H1 (cell line): ENCODE measurements around the gene GTF2A1L.

Experiments used
- CEBPB ChIP-seq: IDR thresholded peaks from 2 replicates; pipeline ENCODE4 v1.6.1; 2012; ENCODE audit warnings: low read depth, low read length
- TF ChIP-seq, protein P1 (sequence below), 3 experiments: IDR thresholded peaks; 1 replicate in 2 of 3; 2 replicates in 1 of 3; pipeline versions ENCODE4 v1.5.1 to v1.6.1; 2011; ENCODE audit warnings: low read length in 3 of 3, mild to moderate bottlenecking in 3 of 3, inconsistent platforms in 2 of 3, low read depth in 1 of 3, moderate library complexity in 1 of 3; ENCODE audit not compliant: insufficient read depth in 1 of 3; ENCODE audit errors: control extremely low read depth in 1 of 3

DNA sequence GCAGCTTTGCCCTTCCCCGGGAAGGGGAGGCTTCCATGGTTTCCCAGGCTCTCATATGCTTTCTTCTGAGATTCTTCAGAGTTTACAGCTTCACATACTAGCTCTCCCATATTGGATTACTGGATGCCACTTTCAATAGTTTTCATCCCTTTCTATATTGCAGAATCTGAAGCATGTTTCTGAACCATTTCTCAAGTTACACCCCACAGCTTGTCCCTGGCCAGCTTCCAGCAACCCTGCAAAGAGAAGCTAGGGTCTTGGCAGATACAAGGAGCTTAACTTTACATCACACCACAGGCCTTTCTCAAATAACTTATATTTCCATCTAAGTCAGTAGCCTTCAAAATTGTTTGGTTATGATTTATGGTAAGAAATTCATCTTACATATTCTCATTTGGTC is 98.3 kb downstream of the GTF2A1L start:
- TF ChIP-seq, protein P1, sequence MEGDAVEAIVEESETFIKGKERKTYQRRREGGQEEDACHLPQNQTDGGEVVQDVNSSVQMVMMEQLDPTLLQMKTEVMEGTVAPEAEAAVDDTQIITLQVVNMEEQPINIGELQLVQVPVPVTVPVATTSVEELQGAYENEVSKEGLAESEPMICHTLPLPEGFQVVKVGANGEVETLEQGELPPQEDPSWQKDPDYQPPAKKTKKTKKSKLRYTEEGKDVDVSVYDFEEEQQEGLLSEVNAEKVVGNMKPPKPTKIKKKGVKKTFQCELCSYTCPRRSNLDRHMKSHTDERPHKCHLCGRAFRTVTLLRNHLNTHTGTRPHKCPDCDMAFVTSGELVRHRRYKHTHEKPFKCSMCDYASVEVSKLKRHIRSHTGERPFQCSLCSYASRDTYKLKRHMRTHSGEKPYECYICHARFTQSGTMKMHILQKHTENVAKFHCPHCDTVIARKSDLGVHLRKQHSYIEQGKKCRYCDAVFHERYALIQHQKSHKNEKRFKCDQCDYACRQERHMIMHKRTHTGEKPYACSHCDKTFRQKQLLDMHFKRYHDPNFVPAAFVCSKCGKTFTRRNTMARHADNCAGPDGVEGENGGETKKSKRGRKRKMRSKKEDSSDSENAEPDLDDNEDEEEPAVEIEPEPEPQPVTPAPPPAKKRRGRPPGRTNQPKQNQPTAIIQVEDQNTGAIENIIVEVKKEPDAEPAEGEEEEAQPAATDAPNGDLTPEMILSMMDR (IDR thresholded peaks at IDR 0.05; ENCODE audit: control extremely low read depth in 1 of 3, insufficient read depth in 1 of 3, low read depth in 1 of 3, low read length in 3 of 3): no peak
- no peak for TF ChIP-seq CEBPB
